Gastrocnemius medialis (tissue), 4 donors: Measurements from ENCODE around the gene CTIF.

Source experiments
- POLR2A ChIP-seq, 2 donors: fragments of 450-650 bp; IDR thresholded peaks; one replicate each; pipeline ENCODE4 v1.6.1; 2017; ENCODE audit warnings: antibody characterized with exemption in 2 of 2, mild to moderate bottlenecking in 2 of 2, moderate library complexity in 2 of 2
- TF ChIP-seq, protein P1 (sequence below), 5 experiments: fragments of 450-650 bp in 3 of 5; fragments of 200-600 bp in 2 of 5; sonication (generic) in 2 of 5; IDR thresholded peaks in 4 of 5; conservative IDR thresholded peaks in 1 of 5; 1 replicate in 4 of 5; 2 replicates in 1 of 5; pipeline ENCODE4 v1.5.1; 2016 to 2019; ENCODE audit warnings: antibody characterized with exemption in 5 of 5, mild to moderate bottlenecking in 3 of 5, moderate library complexity in 3 of 5

DNA sequence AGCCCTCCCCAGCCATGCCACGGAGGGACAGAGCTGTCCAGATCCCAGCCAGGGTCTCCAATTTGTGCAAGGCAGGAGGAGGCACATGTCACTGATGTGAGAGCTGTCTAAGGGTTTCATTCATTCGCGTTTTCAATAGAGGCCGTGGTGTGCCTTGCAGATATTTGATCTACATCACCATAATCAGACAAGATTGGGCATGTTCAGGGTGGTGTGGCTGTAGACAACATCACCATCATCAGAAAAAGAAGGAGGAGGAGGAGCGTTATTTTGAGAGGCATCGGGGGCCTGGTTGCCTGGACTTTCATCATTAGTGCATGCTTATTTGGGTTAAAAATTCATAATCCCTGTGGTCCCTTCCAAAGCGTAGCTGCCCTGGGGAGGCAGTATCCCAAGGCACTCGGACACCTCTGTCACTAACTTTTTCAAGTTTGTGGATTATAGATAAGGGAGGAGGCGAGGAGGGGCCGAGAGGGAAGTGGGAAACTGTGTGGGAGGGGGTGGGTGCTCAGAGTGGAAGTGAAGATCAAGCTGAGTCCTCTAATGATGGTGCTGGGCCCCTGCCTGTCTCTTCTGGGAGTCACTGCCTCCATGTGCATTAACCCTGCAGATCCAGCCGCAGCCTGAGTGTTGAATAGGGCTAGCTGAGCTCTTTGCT is 194.1 kb downstream of the CTIF start:
- TF ChIP-seq, protein P1, sequence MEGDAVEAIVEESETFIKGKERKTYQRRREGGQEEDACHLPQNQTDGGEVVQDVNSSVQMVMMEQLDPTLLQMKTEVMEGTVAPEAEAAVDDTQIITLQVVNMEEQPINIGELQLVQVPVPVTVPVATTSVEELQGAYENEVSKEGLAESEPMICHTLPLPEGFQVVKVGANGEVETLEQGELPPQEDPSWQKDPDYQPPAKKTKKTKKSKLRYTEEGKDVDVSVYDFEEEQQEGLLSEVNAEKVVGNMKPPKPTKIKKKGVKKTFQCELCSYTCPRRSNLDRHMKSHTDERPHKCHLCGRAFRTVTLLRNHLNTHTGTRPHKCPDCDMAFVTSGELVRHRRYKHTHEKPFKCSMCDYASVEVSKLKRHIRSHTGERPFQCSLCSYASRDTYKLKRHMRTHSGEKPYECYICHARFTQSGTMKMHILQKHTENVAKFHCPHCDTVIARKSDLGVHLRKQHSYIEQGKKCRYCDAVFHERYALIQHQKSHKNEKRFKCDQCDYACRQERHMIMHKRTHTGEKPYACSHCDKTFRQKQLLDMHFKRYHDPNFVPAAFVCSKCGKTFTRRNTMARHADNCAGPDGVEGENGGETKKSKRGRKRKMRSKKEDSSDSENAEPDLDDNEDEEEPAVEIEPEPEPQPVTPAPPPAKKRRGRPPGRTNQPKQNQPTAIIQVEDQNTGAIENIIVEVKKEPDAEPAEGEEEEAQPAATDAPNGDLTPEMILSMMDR (IDR thresholded peaks at IDR 0.05 in 4 of 5, conservative IDR thresholded peaks at IDR 0.05 in 1 of 5): no peak
- TF ChIP-seq POLR2A (IDR thresholded peaks at IDR 0.05): no peak
